Superior temporal gyrus (tissue), 1 donor: ENCODE results near the gene GM2A.
"Not testable (repeated sequence)": the region's sequence is repeated elsewhere in the genome, so short reads cannot be mapped to it uniquely, and the experiment has no call there.

Source experiments
- DNase-seq: peaks from one replicate; pipeline ENCODE4 v3.0.0-alpha.2; 2016; ENCODE audit errors: extremely low spot score

The GM2A gene

GRCh38 chr5:151251621-151252020 is 1.4 kb upstream of the GM2A start:
- DNase-seq = no peak

DNA sequence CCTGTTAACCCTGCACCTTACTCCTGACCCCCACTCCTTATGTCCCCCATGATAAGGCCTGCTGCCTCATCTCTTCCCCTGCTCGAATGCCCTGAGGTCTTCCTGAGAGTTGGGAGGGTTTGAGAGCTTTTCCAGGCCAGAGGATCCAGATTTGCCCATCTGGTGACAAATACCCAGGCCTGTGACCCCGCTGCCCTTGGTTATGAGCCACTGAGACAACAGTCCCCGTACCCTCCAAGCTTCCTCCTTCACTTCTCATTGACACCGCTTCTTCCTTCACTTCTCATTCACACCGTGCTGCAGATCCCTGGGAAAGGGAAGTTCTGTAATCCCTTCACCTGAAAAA is 593 bp downstream of the GM2A start:
- DNase-seq = no peak

- no peak for DNase-seq
Measured at GRCh38 chr5:151254556-151254955, 1.6 kb downstream of the GM2A start.

GRCh38 chr5:151254990-151255389 is 2.0 kb downstream of the GM2A start:
- not testable (repeated sequence) for DNase-seq

GRCh38 chr5:151255621-151256286 is 2.8 kb downstream of the GM2A start:
- no peak for DNase-seq

DNA sequence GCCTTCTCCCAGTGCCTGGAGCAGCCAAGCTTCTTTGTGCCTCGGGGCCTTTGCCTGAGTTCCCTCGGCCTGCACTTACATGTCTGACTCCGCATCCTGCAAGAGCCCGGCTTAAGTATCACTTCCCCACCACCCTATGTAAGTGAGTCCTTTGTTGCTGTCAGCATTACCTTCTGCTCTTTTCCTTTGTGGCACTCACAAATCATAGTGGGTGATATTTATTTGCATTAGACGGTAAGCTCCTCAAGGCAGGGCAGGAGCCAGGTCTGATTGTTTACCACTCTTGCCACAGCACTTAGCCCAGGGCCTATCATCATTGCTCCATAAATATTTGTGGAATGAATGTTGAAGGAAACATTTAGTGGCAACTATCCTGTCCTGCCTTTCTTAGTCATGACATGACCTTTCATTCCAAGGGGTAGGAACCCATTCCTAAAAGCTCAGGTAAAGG is 4.8 kb downstream of the GM2A start:
- DNase-seq = no peak

DNA sequence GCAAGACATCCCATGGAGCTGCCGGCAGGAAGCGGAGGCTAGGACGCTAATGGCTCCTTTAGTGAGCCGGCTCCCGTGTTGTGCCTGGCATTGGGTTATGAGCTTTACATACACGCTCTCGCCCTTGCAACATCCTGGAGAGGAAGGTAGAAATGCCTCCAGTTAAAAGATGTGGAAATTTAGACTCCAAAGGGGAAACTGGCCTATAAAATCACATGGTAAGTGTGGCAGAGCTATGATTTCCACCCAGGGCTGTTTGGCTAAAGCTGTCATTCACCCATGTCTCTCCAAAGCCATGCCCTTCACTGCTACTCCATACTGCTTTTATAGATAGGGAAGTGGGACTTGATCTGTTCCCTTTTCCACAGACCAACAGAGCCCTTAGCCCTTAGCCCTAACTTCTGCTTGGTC is 5.2 kb downstream of the GM2A start:
- no peak for DNase-seq

DNA sequence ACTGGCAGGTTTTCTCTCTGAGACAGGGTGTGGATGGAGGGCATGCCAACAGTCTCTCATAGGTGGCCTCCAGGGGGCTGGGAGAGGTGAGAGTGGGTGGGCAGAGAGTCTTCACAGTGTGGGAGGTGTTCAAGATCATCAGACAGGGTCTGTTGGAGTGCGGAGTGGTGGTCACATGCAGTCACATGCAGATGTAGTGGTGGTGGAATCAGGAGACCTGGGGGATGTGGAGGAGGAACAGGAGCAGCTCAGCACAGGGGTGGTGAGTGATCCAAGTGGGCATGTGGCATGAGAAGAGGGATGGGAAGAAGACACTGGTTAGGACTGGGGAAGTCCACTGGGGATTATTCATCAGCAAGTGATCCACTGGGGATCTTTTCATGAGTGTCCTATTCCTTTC is 5.8 kb downstream of the GM2A start:
- DNase-seq = no peak

DNA sequence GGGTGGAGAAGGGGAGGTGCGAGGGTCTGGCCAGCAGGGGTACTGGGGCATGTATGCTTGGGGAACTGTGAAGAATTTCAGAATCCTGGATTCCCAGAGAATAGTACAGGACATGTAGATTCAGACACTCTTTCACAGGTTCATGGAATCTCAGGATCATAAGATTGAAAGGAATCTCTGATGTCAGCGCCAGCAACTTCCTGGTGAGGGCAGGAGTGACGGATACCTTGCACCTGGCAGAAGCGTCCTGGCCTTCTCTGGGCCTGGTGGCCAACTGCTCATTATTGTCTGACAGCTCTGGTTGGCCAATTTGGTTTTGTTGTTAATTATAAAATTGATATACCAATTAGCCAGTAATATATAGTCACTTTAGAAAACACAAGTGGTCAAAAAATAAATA is 6.9 kb downstream of the GM2A start:
- DNase-seq = no peak

GRCh38 chr5:151262532-151262931 is 9.5 kb downstream of the GM2A start:
- no peak for DNase-seq

DNA sequence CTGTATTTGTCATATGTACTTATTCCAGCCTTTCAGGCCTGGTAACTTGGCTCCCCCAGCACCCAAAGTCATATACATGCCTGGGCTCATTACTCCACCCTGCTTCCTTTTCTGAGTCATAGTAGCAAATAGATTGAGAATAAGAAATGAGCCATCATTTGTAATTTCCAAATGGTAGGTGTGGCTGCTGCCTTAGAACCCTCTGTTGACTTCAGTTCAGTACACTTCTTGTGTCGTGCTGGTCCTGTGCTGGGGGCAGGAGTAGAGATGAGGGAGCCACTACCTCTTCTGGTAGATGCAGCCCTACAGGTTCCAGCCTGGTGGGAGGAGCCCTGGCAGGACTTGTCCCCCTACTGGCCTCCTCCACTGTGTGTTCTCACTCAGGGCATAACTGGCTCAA is 11.1 kb downstream of the GM2A start:
- no peak for DNase-seq

DNA sequence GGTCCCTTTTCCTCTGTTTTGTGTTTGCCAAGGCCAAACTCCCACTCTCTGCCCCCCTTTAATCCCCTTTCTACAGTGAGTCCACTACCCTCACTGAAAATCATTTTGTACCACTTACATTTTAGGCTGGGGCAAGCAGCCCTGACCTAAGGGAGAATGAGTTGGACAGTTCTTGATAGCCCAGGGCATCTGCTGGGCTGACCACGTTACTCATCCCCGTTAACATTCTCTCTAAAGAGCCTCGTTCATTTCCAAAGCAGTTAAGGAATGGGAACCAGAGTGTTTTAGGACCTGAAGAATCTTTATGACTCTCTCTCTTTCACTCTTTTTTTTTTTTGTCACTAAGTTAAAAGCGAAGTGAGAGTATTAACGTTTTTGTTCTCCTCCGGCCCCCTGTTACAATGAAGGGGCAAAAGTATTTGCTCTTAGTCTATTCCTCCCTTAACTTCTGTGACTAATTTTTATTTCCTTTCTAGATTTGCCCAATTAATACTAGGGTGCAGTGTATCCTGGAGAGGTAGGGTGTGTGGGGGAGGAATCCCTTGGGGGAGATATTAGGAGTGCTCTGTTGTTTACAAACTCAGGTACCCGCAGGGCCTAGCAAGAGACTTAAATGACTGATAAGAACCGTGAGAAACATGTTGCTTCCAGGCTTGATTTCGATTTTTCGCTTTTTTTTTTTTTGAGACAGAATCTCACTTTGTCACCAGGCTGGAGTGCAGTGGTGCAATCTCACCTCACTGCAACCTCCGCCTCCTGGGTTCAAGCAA is 14.7 kb downstream of the GM2A start:
- DNase-seq = no peak

- no peak for DNase-seq
Measured at GRCh38 chr5:151270599-151270998, 17.6 kb downstream of the GM2A start.

DNA sequence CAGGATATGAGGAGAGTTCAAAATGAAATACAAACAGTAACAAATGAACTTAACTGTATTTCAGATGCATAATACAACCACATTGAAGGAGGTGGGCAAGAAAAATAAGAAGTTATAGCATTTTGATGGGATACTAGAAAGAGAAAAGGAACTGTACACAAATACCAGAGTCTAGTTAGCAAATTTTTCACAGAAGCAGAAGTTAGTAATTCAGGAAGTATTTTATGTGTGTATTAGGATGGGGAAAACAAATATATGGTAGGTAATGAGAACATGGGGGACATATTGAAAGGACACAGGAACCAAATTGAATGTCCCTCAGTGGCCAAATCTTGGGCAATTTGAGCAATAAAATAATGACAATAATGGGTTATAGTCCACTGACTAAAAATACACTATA is 18.4 kb downstream of the GM2A start:
- DNase-seq = no peak

DNA sequence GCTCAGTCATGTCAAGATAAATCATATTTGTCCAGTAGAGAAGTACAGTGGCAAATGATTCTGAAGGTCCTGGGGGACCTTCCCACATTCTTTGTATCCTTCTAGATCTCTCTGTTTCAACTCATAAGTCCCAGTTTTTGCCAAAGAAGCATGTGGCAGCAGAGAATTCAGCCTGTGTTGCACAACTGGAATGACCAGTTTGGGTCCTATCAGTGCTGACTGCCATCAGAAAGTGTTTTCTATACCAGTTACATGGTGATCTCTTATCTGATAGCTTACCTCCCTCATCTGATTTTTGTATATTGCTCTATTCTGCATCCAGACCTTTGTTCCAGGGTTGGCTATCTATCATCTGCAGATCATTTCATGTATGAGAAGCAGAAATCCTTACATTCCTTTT is 21.7 kb downstream of the GM2A start:
- no peak for DNase-seq

- DNase-seq = no peak
Measured at GRCh38 chr5:151275803-151276202, 22.8 kb downstream of the GM2A start.

- no peak for DNase-seq
Measured at GRCh38 chr5:151278845-151279244, 25.9 kb downstream of the GM2A start.

DNA sequence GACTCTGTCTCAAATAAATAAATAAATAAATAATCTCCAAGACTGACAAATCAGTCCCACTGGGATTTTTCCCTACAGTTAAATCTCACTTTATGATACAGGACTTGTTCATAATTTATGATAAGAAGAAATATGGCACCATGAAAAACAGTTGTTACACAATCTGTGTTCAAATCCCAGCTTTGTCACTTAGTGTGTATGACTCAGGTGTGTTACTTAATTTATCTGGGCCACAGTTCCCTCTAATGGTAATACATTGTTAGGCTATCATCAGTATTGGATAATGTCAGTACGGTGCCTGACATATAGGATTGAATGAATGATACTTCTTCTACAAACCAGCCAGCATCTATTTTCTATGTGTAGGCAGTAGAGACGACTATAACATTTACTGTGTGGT is 27.5 kb downstream of the GM2A start:
- no peak for DNase-seq

DNA sequence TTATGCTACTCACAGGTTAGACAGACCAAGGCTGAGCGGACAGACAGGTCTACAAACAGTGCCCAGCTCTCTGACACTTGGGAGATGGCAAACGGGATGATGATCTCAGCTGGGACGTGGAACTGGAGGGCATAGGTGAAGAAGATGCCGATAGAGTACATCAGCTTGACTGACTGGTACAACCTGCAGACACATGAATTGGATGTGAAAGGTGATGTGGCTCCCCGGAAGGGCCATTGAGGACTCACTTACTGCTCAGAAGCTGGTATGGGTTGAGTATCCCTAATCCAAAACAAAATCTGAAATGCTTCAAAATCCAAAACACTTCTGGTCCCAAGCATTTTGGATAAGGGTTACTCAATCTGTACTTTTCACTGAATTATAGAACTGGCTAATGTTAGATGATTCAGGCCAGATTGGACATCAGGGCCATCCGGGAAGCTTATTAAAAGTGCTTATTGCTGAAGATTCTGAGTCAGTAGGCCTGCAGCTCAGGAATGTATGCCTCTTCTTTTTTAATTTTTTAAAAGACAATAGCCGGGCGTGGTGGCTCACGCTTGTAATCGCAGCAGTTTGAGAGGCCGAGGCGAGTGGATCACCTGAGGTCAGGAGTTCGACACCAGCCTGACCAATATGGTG is 28.1 kb downstream of the GM2A start:
- no peak for DNase-seq

DNA sequence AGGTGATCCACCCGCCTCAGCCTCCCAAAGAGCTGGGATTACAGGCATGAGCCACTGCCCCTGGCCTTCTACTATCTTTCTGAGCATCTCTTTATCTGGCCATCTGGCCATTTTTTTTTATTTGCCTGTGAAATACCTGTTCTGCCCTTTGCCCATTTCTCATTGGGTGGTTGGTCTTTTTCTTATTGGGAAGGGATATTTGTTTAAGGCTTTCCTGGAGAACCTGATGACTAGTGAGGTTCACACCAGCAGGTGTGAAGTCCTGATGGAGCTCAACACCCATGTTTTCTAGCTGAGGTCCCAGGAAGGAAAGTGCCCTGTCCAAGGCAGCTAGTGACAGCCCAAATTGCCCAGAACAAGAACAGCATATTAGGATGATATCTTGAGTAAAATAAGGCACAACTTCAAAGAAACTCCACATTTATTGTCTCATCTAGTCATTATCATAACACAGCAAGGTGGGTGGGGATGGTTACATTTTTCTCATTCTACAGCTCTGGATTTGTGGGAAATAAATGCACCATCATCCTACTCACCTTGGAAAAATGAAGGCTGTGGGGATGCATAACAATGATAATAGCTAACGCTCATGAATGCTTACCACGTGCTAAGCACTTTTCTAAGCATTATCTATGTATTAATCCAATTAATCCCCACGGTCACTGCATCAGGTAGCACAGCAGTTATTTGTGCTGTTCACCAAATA is 30.3 kb downstream of the GM2A start:
- DNase-seq = no peak

GRCh38 chr5:151284392-151284967 is 31.5 kb downstream of the GM2A start:
- DNase-seq = no peak

- DNase-seq = no peak
Measured at GRCh38 chr5:151285683-151286082, 32.7 kb downstream of the GM2A start.
